ENCODE results near the gene SIRT5.

DNA sequence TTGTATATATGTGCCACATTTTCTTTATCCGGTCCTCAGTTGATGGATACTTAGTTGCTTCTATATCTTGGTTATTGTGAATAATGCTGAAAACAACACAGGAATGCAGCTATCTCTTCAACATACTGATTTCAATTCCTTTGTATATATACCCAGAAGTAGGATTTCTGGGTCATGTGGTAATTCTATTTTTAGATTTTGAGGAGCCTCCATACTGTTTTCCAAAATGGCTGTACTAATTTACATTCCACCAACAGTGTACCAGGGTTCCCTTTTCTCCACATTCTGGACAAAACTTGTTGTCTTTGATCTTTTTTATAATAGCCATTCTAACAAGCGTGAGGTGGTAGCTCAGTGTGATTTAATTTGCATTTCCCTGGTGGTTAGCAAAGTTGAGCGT is 1.6 kb downstream of the SIRT5 start:
- TF ChIP-seq, protein P1, sequence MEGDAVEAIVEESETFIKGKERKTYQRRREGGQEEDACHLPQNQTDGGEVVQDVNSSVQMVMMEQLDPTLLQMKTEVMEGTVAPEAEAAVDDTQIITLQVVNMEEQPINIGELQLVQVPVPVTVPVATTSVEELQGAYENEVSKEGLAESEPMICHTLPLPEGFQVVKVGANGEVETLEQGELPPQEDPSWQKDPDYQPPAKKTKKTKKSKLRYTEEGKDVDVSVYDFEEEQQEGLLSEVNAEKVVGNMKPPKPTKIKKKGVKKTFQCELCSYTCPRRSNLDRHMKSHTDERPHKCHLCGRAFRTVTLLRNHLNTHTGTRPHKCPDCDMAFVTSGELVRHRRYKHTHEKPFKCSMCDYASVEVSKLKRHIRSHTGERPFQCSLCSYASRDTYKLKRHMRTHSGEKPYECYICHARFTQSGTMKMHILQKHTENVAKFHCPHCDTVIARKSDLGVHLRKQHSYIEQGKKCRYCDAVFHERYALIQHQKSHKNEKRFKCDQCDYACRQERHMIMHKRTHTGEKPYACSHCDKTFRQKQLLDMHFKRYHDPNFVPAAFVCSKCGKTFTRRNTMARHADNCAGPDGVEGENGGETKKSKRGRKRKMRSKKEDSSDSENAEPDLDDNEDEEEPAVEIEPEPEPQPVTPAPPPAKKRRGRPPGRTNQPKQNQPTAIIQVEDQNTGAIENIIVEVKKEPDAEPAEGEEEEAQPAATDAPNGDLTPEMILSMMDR (IDR thresholded peaks at IDR 0.05), result no peak
- TF ChIP-seq EZH2 (IDR thresholded peaks at IDR 0.05; ENCODE audit: borderline replicate concordance, insufficient read depth, low read depth, low read length, poor library complexity, severe bottlenecking), result no peak

All from B cell (primary cell).